ENCODE results near the gene RNF166. TPM values are rescaled to one million over a fixed set of nuclear protein-coding genes. Genes with fewer than 3 reads are reported as not detected.

RNF166 gene
- total and polyA plus RNA-seq, 2 of the 13 experiments (the other 11 are each of a cell fraction or from before 2014, with no cell fraction given) = 21.4 to 23.0 TPM

DNA sequence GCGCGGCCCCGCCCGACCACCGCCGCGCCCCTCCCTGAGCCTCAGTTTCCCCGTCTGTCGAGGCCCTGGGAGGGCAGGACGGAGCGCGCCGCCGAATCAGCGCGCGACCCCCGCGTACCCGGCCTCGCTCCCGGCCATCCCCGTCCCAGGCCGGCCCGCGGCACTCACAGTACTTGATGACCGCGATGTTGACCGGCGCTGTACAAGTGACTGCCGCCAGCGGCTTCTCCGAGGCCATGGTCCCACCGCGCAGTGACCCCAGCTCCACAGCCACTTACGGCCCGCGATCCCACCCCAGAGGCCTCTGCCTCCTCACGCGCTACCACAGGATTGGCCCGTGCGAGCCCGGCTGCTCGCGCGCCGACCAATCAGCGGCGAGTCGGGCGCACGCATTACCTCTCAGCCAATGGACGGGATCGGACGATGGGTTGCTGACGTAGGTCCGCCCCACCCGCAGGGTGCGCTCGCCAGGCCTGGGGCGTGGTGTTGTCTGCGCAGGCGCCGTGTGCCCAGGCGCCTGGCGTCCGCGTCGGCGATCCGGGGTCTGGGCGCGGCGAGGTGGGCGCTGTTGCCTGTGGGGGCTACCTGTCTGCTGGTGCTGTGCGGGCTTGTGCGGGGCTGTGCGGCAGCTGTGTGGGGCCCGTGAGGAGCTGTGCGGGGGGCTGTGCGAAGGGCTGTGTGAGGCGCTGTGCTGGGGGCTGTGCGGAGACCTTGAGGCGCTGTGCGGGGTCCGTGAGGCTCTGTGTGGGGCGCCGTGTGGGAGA is 43.2 kb downstream of the RNF166 start, which contains the start of gene MVD (continued):
- TF ChIP-seq, protein P1, sequence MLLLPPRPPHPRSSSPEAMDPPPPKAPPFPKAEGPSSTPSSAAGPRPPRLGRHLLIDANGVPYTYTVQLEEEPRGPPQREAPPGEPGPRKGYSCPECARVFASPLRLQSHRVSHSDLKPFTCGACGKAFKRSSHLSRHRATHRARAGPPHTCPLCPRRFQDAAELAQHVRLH (CRISPR knock-in tag; IDR thresholded peaks at IDR 0.05; ENCODE audit: borderline replicate concordance, low read depth) = peak; percentile 97
- TF ChIP-seq POLR2AphosphoS5 (IDR thresholded peaks at IDR 0.05; ENCODE audit: low read depth, low read length) (peak; percentile 88), ZNF10 (CRISPR knock-in tag; IDR thresholded peaks at IDR 0.05; ENCODE audit: borderline replicate concordance, low read depth) (no peak), NCOR1 (IDR thresholded peaks at IDR 0.05; ENCODE audit: borderline replicate concordance, low read length) (peak; percentile 15; the same call in 1 of the 2 replicates), NCOA2 (CRISPR knock-in tag; IDR thresholded peaks at IDR 0.05) (no peak; the same call in 1 of the 2 replicates), CREB1 (IDR thresholded peaks at IDR 0.05) (peak; percentile 97), CREB1 (CRISPR knock-in tag; IDR thresholded peaks at IDR 0.05) (peak; percentile 92), YEATS4 (CRISPR knock-in tag; IDR thresholded peaks at IDR 0.05; ENCODE audit: borderline replicate concordance) (peak; percentile 72; the same call in 1 of the 2 replicates), ZNF20 (CRISPR knock-in tag; IDR thresholded peaks at IDR 0.05) (no peak), SRY (CRISPR knock-in tag; IDR thresholded peaks at IDR 0.05) (peak; percentile 91; the same call in 1 of the 2 replicates), ZNF256 (CRISPR knock-in tag; conservative IDR thresholded peaks at IDR 0.05) (0 out of 2 replicates have a peak, but pooled peaks have one; percentile 26), ZNF83 (CRISPR knock-in tag; IDR thresholded peaks at IDR 0.05; ENCODE audit: borderline replicate concordance) (peak; percentile 98), ZNF501 (CRISPR knock-in tag; IDR thresholded peaks at IDR 0.05) (peak; percentile 91), MXI1 (IDR thresholded peaks at IDR 0.05; ENCODE audit: borderline replicate concordance, low read depth, low read length) (peak; percentile 88; the same call in 2 of the 3 replicates)
- TF ChIP-seq, protein P2, sequence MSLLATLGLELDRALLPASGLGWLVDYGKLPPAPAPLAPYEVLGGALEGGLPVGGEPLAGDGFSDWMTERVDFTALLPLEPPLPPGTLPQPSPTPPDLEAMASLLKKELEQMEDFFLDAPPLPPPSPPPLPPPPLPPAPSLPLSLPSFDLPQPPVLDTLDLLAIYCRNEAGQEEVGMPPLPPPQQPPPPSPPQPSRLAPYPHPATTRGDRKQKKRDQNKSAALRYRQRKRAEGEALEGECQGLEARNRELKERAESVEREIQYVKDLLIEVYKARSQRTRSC (CRISPR knock-in tag; IDR thresholded peaks at IDR 0.05; ENCODE audit: low read depth) = peak; percentile 84; the same call in 1 of the 2 replicates
- TF ChIP-seq, protein P3, sequence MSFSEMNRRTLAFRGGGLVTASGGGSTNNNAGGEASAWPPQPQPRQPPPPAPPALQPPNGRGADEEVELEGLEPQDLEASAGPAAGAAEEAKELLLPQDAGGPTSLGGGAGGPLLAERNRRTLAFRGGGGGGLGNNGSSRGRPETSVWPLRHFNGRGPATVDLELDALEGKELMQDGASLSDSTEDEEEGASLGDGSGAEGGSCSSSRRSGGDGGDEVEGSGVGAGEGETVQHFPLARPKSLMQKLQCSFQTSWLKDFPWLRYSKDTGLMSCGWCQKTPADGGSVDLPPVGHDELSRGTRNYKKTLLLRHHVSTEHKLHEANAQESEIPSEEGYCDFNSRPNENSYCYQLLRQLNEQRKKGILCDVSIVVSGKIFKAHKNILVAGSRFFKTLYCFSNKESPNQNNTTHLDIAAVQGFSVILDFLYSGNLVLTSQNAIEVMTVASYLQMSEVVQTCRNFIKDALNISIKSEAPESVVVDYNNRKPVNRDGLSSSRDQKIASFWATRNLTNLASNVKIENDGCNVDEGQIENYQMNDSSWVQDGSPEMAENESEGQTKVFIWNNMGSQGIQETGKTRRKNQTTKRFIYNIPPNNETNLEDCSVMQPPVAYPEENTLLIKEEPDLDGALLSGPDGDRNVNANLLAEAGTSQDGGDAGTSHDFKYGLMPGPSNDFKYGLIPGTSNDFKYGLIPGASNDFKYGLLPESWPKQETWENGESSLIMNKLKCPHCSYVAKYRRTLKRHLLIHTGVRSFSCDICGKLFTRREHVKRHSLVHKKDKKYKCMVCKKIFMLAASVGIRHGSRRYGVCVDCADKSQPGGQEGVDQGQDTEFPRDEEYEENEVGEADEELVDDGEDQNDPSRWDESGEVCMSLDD (CRISPR knock-in tag; IDR thresholded peaks at IDR 0.05; ENCODE audit: borderline replicate concordance) = no peak; the same call in none of the 2 replicates
- TF ChIP-seq, protein P4, sequence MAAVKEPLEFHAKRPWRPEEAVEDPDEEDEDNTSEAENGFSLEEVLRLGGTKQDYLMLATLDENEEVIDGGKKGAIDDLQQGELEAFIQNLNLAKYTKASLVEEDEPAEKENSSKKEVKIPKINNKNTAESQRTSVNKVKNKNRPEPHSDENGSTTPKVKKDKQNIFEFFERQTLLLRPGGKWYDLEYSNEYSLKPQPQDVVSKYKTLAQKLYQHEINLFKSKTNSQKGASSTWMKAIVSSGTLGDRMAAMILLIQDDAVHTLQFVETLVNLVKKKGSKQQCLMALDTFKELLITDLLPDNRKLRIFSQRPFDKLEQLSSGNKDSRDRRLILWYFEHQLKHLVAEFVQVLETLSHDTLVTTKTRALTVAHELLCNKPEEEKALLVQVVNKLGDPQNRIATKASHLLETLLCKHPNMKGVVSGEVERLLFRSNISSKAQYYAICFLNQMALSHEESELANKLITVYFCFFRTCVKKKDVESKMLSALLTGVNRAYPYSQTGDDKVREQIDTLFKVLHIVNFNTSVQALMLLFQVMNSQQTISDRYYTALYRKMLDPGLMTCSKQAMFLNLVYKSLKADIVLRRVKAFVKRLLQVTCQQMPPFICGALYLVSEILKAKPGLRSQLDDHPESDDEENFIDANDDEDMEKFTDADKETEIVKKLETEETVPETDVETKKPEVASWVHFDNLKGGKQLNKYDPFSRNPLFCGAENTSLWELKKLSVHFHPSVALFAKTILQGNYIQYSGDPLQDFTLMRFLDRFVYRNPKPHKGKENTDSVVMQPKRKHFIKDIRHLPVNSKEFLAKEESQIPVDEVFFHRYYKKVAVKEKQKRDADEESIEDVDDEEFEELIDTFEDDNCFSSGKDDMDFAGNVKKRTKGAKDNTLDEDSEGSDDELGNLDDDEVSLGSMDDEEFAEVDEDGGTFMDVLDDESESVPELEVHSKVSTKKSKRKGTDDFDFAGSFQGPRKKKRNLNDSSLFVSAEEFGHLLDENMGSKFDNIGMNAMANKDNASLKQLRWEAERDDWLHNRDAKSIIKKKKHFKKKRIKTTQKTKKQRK (IDR thresholded peaks at IDR 0.05; ENCODE audit: low read length) = no peak
- TF ChIP-seq, protein P5, sequence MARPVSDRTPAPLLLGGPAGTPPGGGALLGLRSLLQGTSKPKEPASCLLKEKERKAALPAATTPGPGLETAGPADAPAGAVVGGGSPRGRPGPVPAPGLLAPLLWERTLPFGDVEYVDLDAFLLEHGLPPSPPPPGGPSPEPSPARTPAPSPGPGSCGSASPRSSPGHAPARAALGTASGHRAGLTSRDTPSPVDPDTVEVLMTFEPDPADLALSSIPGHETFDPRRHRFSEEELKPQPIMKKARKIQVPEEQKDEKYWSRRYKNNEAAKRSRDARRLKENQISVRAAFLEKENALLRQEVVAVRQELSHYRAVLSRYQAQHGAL (CRISPR knock-in tag; IDR thresholded peaks at IDR 0.05; ENCODE audit: not compliant biosample characterization) = no peak
- TF ChIP-seq, protein P6, sequence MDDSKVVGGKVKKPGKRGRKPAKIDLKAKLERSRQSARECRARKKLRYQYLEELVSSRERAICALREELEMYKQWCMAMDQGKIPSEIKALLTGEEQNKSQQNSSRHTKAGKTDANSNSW (CRISPR knock-in tag; IDR thresholded peaks at IDR 0.05; ENCODE audit: borderline replicate concordance) = peak; percentile 53; the same call in 1 of the 2 replicates
